GM10266 (cell line): ENCODE results near the gene ABCA1.

Experiments used
- DNase-seq: peaks from one replicate; pipeline ENCODE4 v3.0.0; 2012; ENCODE audit errors: extremely low spot score
- CTCF ChIP-seq: IDR thresholded peaks from 2 replicates; pipeline ENCODE4 v1.5.1; 2012; ENCODE audit warnings: mild to moderate bottlenecking, low read depth; ENCODE audit not compliant: control insufficient read depth, insufficient read depth; ENCODE audit errors: missing control alignments

Gene ABCA1

GRCh38 chr9:104746285-104746684 lies 181.7 kb downstream of the ABCA1 start:
- no peak for TF ChIP-seq CTCF
- DNase-seq, result no peak

GRCh38 chr9:104745852-104746251 lies 182.1 kb downstream of the ABCA1 start:
- DNase-seq, result no peak
- no peak for TF ChIP-seq CTCF

DNA sequence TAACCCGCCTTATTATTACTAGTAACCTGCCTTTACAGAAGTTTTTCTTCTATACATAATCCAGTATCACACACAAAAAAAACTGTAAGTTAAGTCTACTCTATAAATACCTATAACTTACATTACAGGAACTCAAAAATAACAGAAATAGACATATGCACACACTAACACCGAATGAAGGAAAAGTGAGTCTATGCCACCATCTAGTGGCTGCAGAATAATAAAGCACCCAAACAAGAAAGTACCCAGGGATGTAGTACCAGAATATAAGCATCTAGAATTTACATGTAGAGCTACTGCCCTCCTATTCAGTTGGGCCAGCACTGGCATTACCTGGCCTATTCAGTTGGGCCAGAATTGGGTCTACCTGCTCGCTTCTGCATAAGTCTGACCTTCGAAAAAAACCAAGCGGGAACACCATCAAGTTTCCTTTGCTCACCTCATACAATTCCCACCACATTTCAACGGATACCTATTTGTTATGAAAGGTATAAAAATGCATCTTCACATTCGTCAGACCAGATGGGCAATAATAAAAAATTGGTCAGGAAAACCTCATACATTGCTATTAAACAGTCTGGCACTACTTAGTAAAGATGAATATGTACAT lies 184.5 kb downstream of the ABCA1 start:
- DNase-seq, result peak; percentile 57
- peak; percentile 70 for TF ChIP-seq CTCF

GRCh38 chr9:104740621-104741020 lies 187.3 kb downstream of the ABCA1 start:
- TF ChIP-seq CTCF, result no peak
- no peak for DNase-seq

GRCh38 chr9:104738452-104738851 lies 189.5 kb downstream of the ABCA1 start:
- DNase-seq, result no peak
- no peak for TF ChIP-seq CTCF
